K562 (cell line): Measurements from ENCODE around the gene RAB14.

Experiments used
- CHD2 ChIP-seq: IDR thresholded peaks from 2 replicates; pipeline ENCODE4 v1.6.1; 2011; ENCODE audit warnings: low read depth, low read length
- CTCF ChIP-seq, 3 experiments: IDR thresholded peaks in 2 of 3; conservative IDR thresholded peaks in 1 of 3; 2 replicates each; pipeline ENCODE4 v1.5.1; 2011 to 2012; ENCODE audit warnings: low read length in 3 of 3, mild to moderate bottlenecking in 3 of 3, control low read depth in 2 of 3, improper control_type of control experiment in 1 of 3, inconsistent platforms in 1 of 3, low read depth in 1 of 3, mixed read lengths in 1 of 3, moderate library complexity in 1 of 3; ENCODE audit not compliant: insufficient read depth in 2 of 3
- FOSL1 ChIP-seq: fragments of 200-800 bp; sonication (Bioruptor generic); conservative IDR thresholded peaks from 2 replicates; pipeline ENCODE4 v1.6.1; 2016; ENCODE audit warnings: missing genetic modification characterization, missing compliant biosample characterization
- JUND ChIP-seq, 2 experiments: IDR thresholded peaks; 2 replicates in 1 of 2; 3 replicates in 1 of 2; pipeline ENCODE4 v1.6.1; 2011; ENCODE audit warnings: borderline replicate concordance in 2 of 2, low read depth in 2 of 2, low read length in 2 of 2, improper control_type of control experiment in 1 of 2, missing biosample characterization in 1 of 2, missing genetic modification characterization in 1 of 2, missing genetic modification reagents in 1 of 2
- MAZ ChIP-seq, 2 experiments: fragments of 450-650 bp in 1 of 2; sonication (generic) in 1 of 2; formaldehyde crosslinking; IDR thresholded peaks in 1 of 2; conservative IDR thresholded peaks in 1 of 2; 2 replicates each; pipeline versions ENCODE4 v1.4.0 to v1.5.0; 2020; ENCODE audit warnings: mild to moderate bottlenecking in 1 of 2, missing genetic modification reagents in 1 of 2
- RAD21 ChIP-seq, 2 experiments: fragments of 250-450 bp in 1 of 2; fragments of 450-650 bp in 1 of 2; sonication (Bioruptor Pico) in 1 of 2; formaldehyde crosslinking in 1 of 2; IDR thresholded peaks in 1 of 2; conservative IDR thresholded peaks in 1 of 2; 2 replicates each; pipeline versions ENCODE4 v1.4.0 to v1.8.0; 2020 to 2022; ENCODE audit warnings: mild to moderate bottlenecking in 2 of 2, moderate library complexity in 1 of 2
- SMAD2 ChIP-seq: fragments of 150-350 bp; IDR thresholded peaks from 2 replicates; pipeline ENCODE4 v1.6.1; 2014; ENCODE audit warnings: low read depth, mild to moderate bottlenecking, low read length
- SMARCE1 ChIP-seq: fragments of 450-650 bp; IDR thresholded peaks from 2 replicates; pipeline ENCODE4 v1.7.1; 2016; ENCODE audit warnings: mild to moderate bottlenecking
- TBP ChIP-seq: optimal IDR thresholded peaks from 2 replicates; pipeline ENCODE3; 2011; ENCODE audit warnings: low read depth, low read length, improper control_type of control experiment

GRCh38 chr9:121226175-121226574 lies 24.5 kb upstream of the RAB14 start:
- TF ChIP-seq SMAD2 (no peak), CHD2 (no peak), MAZ (CRISPR knock-in tag; conservative IDR thresholded peaks at IDR 0.05 in 1 of 2, IDR thresholded peaks at IDR 0.05 in 1 of 2) (no peak), JUND (IDR thresholded peaks at IDR 0.05; ENCODE audit: borderline replicate concordance, low read depth, low read length) (peak; percentile 85), JUND (tag; IDR thresholded peaks at IDR 0.05; ENCODE audit: borderline replicate concordance, low read depth, low read length) (peak; percentile 72; the same call in 1 of the 3 replicates), RAD21 (CRISPR knock-in tag; conservative IDR thresholded peaks at IDR 0.05 in 1 of 2, IDR thresholded peaks at IDR 0.05 in 1 of 2) (no peak), TBP (no peak), CTCF (IDR thresholded peaks at IDR 0.05 in 2 of 3, conservative IDR thresholded peaks at IDR 0.05 in 1 of 3; ENCODE audit: insufficient read depth in 2 of 3, low read depth in 1 of 3, low read length in 3 of 3) (no peak), FOSL1 (tag) (peak; percentile 90), SMARCE1 (peak; percentile 50; the same call in 1 of the 2 replicates)
